GM18508 (cell line): Measurements from ENCODE around the gene MAPK10.
"Not testable (repeated sequence)": the region's sequence is repeated elsewhere in the genome, so short reads cannot be mapped to it uniquely, and the experiment has no call there.

Experiments
- ATAC-seq: cut with Tn5 transposase; IDR thresholded peaks from one replicate; pipeline ENCODE4 v1.9.1; 2021; ENCODE audit warnings: moderate number of reproducible peaks; ENCODE audit not compliant: insufficient read depth, unreplicated experiment

The MAPK10 gene

DNA sequence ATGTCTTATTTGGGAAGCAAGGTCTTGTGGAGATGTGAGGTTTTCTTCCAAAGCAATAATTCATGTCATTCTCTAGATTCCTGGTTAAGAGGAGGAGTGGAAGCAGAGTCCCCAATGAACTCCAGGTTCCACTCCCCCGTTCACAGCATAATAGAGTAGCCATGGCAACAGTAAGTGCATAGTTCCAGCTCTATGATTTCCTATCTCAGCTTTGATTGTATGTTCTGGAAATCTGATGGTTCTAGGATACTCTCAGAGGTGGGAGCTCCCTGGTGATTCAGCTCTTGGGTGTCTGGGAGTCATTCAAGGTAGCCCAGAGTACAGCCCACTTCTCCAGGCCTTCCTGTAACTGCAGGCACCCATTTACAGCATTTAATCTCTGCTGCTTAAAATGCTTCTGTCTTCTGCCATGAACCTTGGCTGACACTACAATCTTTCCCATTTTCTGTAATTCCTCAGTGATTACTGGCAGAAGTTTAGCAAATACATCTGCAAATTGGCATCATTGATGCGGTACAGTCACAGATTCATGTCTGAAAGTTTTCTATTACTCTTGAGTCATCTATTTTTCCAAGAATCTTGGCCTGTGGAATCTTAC lies 242.0 kb downstream of the MAPK10 start:
- ATAC-seq: no peak

- ATAC-seq: no peak
Observed at GRCh38 chr4:86114563-86114962, 245.3 kb downstream of the MAPK10 start.

GRCh38 chr4:86108834-86109233 lies 251.0 kb downstream of the MAPK10 start:
- no peak for ATAC-seq

DNA sequence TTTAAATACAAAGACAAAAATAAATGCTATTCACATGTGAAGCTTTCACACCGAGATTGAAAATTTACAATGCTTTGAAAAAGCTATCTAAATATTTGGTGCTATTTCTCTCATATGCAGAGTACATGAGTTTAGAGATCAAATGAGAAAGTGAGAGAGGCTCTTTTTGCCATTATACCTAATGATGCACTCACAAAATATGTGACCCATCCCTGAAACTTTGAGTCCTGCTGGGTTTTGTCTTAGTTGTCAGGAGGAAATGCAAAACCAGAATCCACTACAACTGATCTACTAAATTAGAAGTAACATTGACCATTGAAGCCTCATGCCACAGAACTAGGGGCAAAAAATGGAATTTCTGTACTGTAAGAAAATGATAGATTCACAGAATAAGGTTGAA lies 251.7 kb downstream of the MAPK10 start:
- no peak for ATAC-seq

- no peak for ATAC-seq
Observed at GRCh38 chr4:86107112-86107511, 252.7 kb downstream of the MAPK10 start.

- ATAC-seq: no peak
Observed at GRCh38 chr4:86106475-86106874, 253.4 kb downstream of the MAPK10 start.

- ATAC-seq: no peak
Observed at GRCh38 chr4:86101841-86102240, 258.0 kb downstream of the MAPK10 start.

GRCh38 chr4:86101410-86101809 lies 258.4 kb downstream of the MAPK10 start:
- ATAC-seq: no peak

DNA sequence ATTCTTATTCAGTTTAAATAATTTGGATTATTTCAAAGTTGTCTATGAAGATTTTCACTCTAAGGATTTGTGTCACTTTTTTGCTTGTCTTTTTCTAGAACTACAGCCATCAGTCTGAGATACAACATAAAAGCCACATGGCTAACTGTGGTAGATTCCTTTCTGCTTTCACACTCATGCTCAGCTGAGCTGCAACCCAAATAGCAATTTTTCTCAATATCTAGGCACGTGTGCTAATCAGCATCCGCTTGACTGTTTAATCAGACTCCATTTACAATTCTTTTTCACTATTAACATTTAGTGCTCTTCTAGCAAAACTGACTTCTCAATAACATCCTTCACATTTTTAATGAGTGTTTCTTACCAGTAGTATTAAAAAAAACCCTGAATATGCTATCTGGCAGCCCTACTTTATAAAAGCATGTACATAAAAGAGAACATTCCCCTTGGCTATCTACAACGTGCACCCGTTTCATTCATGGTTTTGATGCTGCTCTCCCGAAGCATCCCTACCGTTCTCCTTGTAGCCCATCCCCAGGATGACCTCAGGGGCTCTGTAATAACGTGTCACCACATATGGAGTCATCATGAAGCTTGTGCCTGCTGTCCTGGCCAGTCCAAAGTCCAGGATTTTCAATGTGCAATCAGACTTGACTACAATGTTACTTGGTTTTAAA lies 259.2 kb downstream of the MAPK10 start:
- no peak for ATAC-seq

DNA sequence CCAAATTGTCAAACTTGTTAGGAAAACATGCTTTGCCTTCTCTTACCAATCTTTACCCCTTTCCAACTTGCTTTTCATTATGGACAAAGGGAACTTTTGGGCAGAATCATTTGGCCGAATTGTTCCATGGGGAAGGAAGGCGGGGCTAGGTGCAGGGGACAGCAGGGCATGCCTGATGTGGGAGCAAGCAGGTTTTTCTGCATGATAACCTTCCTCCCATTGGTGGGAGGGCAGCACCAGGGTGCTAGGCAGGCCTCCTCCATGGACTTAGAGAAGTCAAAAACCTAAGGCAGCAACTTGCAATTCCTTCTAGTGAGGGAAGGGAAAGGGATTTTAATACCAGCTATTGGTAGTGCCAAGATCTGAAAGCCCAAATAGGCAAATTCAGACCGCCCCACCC lies 260.5 kb downstream of the MAPK10 start:
- ATAC-seq: no peak

DNA sequence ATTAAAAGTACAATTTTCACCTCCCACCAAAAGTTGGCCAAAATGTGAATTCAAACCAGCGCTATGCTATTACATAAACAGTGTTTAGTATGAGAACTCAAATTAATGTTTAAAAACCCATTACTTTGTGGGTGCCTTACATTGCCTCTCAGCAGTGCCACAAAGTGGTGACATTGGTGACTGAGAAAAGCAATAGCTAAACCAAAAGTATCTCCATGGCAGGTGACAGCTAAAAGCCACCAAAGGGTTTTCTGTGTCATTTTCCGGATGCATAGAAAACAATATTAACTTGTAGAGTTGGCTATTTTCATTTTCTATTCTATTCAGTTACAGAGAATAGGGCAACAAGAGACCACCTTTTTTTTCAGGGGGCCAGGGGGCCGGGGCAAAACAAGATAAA lies 261.2 kb downstream of the MAPK10 start:
- no peak for ATAC-seq

GRCh38 chr4:86096373-86096772 lies 263.5 kb downstream of the MAPK10 start:
- no peak for ATAC-seq

DNA sequence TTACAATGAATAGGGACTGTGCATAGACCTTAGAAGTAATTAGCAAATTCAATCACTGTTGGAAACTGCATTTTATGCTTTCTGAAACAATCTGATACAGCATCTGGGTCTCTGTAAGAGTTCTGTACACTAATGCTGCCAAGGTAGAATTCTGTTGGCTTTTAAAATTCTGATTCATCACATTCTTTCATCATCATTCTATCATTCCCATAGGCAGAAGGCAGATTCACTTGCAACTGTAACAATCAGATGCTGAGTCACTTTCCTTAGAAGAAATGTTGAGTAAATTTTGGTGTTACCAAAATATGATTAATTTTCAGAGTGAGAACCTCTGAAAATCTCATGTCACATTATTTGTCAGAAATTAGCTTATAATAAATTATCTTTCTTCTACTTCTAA lies 267.2 kb downstream of the MAPK10 start:
- no peak for ATAC-seq

GRCh38 chr4:86091201-86091600 lies 268.7 kb downstream of the MAPK10 start:
- no peak for ATAC-seq

DNA sequence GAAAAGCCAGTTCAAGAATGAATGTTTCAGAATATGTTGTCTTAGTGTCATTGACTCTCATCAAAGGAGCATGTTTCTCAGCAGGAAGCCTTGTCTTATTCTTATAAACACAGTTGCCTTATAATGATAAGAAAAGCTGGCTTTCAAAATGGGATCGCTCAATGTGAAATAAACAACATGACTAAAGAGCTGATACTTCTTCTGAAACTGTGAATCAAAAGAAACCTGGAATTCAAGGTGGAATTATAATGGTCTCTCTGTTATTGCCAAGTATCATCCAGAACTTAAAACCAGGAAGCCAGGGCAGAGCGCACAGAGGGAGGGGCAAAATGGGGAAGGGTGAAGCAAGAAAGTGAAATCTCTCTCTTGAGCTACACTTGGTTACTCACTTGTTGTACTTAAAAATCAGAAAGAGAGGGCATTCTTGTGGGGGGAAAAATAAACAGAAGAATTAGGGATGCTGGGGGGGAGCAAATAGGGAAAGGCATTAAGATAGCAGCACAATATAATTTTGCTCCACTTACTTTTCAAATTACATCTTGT lies 270.0 kb downstream of the MAPK10 start:
- ATAC-seq: no peak

DNA sequence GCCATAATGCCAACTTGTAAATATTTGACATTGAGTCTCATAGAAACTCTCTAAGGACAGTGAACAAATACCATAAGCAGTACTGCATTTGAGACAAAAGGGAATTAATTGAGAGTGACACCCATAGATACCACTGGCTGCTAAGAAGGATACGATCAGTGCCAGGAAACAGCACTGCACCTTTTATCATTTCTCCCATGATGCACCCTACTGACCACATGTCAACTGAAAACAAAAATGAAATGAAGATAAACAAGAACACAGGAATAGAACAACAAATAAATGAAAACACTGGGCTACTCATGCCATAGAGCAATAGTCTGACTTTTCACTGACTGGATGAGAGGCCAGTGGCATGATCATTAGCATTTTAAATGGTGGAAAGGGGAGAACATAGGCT lies 270.8 kb downstream of the MAPK10 start:
- ATAC-seq: no peak

DNA sequence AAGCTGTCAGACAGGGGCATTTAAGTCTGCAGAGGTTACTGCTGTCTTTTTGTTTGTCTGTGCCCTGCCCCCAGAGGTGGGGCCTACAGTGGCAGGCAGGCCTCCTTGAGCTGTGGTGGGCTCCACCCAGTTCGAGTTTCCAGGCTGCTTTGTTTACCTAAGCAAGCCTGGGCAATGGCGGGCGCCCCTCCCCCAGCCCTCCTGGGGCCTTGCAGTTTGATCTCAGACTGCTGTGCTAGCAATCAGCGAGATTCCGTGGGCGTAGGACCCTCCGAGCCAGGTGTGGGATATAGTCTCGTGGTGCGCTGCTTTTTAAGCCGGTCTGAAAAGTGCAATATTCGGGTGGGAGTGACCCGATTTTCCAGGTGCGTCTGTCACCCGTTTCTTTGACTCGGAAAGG lies 284.1 kb downstream of the MAPK10 start:
- ATAC-seq: not testable (repeated sequence)

DNA sequence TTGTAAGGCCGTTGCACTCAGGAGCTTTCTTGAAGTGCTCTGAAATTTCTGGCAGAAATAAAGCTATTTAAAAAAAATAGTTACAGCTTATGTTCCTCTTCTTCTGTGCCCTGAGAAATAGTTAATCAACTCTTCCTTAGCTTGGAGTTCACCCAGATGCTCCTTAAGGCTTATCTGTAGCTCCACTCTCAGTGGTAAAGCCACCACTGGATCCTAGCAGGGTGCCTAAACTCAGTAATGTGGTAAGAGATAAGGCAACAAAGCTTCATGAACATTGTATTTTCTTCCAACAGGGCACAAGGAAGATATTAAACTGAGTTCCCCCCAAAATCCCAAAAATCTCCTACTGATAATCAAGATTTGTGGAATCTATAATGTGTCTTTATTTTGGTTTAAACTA lies 299.5 kb downstream of the MAPK10 start:
- no peak for ATAC-seq

GRCh38 chr4:86058621-86059020 lies 301.2 kb downstream of the MAPK10 start:
- no peak for ATAC-seq

- no peak for ATAC-seq
Observed at GRCh38 chr4:86055898-86056297, 304.0 kb downstream of the MAPK10 start.

- no peak for ATAC-seq
Observed at GRCh38 chr4:86054286-86055032, 305.4 kb downstream of the MAPK10 start.
